CD4-positive, alpha-beta memory T cell (primary cell): ENCODE measurements around the gene PLTP. TPM values are rescaled to one million over a fixed set of nuclear protein-coding genes. Genes with fewer than 3 reads are reported as not detected.
"Not testable (repeated sequence)": the region's sequence is repeated elsewhere in the genome, so short reads cannot be mapped to it uniquely, and the experiment has no call there.

Experiments
- CTCF ChIA-PET: fragments of 350-600 bp; sonication (Branson Sonifier 250); formaldehyde crosslinking; loops from one replicate; lab custom pipeline; 2021; ENCODE audit warnings: inconsistent platforms; ENCODE audit not compliant: partially characterized antibody; lab: Charles Lee
- POLR2A ChIA-PET: fragments of 350-600 bp; sonication (Branson Sonifier 250); formaldehyde crosslinking; loops from one replicate; lab custom pipeline; 2021; ENCODE audit not compliant: partially characterized antibody; lab: Charles Lee
- DNase-seq, 5 donors: peaks; one replicate each; pipeline versions ENCODE4 v3.0.0 to v3.0.0-alpha.2; 2020 to 2022; ENCODE audit warnings: mixed read lengths in 1 of 5
- H3K27ac ChIP-seq: one replicate; pipeline ENCODE4 v1.7.0; 2013; ENCODE audit warnings: low read depth, low read length
- H3K27me3 ChIP-seq: 2 replicates; pipeline ENCODE4 v1.7.0; 2013; ENCODE audit warnings: mild to moderate bottlenecking, low read length, moderate library complexity; ENCODE audit not compliant: insufficient read depth
- H3K36me3 ChIP-seq: 2 replicates; pipeline ENCODE4 v1.7.0; 2013; ENCODE audit warnings: mild to moderate bottlenecking, low read length, moderate library complexity; ENCODE audit not compliant: insufficient read depth
- H3K4me1 ChIP-seq: 2 replicates; pipeline ENCODE4 v1.7.0; 2013; ENCODE audit warnings: mild to moderate bottlenecking, low read length, moderate library complexity; ENCODE audit not compliant: insufficient read depth
- H3K4me3 ChIP-seq, 2 donors: one replicate each; pipeline ENCODE4 v1.7.0; 2013; ENCODE audit warnings: low read length in 2 of 2, mild to moderate bottlenecking in 1 of 2
- H3K9me3 ChIP-seq, 2 donors: one replicate each; pipeline ENCODE4 v1.7.0; 2013; ENCODE audit warnings: low read length in 2 of 2, control low read depth in 1 of 2; ENCODE audit not compliant: control insufficient read depth in 1 of 2
- H3K27ac Mint-ChIP-seq, 7 donors: one replicate each; pipeline ENCODE4 v1.8.0; 2020 to 2021; ENCODE audit warnings: mixed read lengths in 7 of 7, mild to moderate bottlenecking in 6 of 7, inconsistent platforms in 3 of 7, moderate library complexity in 3 of 7
- H3K27me3 Mint-ChIP-seq, 2 donors: one replicate each; pipeline ENCODE4 v1.8.0; 2020 to 2021; ENCODE audit warnings: mixed read lengths in 2 of 2
- H3K36me3 Mint-ChIP-seq, 2 donors: one replicate each; pipeline ENCODE4 v1.8.0; 2020 to 2021; ENCODE audit warnings: mixed read lengths in 2 of 2, inconsistent platforms in 1 of 2, mild to moderate bottlenecking in 1 of 2
- H3K4me1 Mint-ChIP-seq, 4 donors: one replicate each; pipeline ENCODE4 v1.8.0; 2020 to 2021; ENCODE audit warnings: mixed read lengths in 4 of 4, mild to moderate bottlenecking in 1 of 4
- H3K4me3 Mint-ChIP-seq, 8 donors: one replicate each; pipeline ENCODE4 v1.8.0; 2020 to 2021; ENCODE audit warnings: mixed read lengths in 8 of 8, mild to moderate bottlenecking in 7 of 8, moderate library complexity in 6 of 8, inconsistent platforms in 3 of 8
- H3K9me3 Mint-ChIP-seq, 8 donors: one replicate each; pipeline ENCODE4 v1.8.0; 2020 to 2021; ENCODE audit warnings: mixed read lengths in 8 of 8, mild to moderate bottlenecking in 5 of 8, inconsistent platforms in 3 of 8, moderate library complexity in 1 of 8
- intact Hi-C: fragments of 100-400 bp; cut with micrococcal nuclease; formaldehyde crosslinking; loops from one replicate; pipeline ENCODE4 v1.15.1; 2023
- polyA plus RNA-seq, 2 donors: library from polyadenylated mRNA; unstranded; fragments of 300-500 nt; fragmentation: Illumina TruSeq; gene quantifications; one replicate each; pipeline ENCODE4 v1.2.3, GENCODE V29; 2021
- total RNA-seq, 2 experiments: library from RNA; stranded (reverse); gene quantifications; one replicate each; pipeline ENCODE4 v1.2.3, GENCODE V29; 2021

PLTP gene
- total and polyA plus RNA-seq, 4 experiments from 2014 or later, result 0.19 to 0.69 (median 0.29) TPM; not detected in 1

GRCh38 chr20:45874104-45874481, 37.9 kb downstream of the PLTP start:
- H3K9me3 Mint-ChIP-seq, H3K4me1 ChIP-seq, H3K27ac ChIP-seq, H3K9me3 ChIP-seq, H3K27ac Mint-ChIP-seq, H3K4me1 Mint-ChIP-seq, DNase-seq, H3K4me3 ChIP-seq, H3K36me3 Mint-ChIP-seq, H3K27me3 Mint-ChIP-seq, intact Hi-C loops, H3K27me3 ChIP-seq, H3K36me3 ChIP-seq, CTCF ChIA-PET: not testable (repeated sequence)
- H3K4me3 Mint-ChIP-seq, result peak overlapping the region in 1 of 8 donors; percentile 28
- POLR2A ChIA-PET, result interaction anchor here (0.8 kb wide), 1 partner anchor 17 kb away, joined by 3 read pairs; the partner anchor contains the start of genes CTSA and NEURL2

- no peak for DNase-seq
- Mint-ChIP-seq H3K36me3 (peaks cover 2 to 5% of the 10 kb centered on the region in 2 donors), H3K27me3 (no peaks in the 10 kb centered on the region), H3K4me1 (peaks cover 0 to 1% (median 0%) of the 10 kb centered on the region in 4 donors), H3K27ac (no peak overlapping the region), H3K4me3 (peak overlapping the region in 1 of 8 donors; percentile 28), H3K9me3 (no peaks in the 10 kb centered on the region)
- CTCF ChIA-PET, result no interaction called here
- intact Hi-C loops, result no loop called here
- Histone ChIP-seq H3K27ac (no peak overlapping the region), H3K27me3 (no peaks in the 10 kb centered on the region), H3K9me3 (no peaks in the 10 kb centered on the region), H3K4me1 (no peaks in the 10 kb centered on the region), H3K4me3 (no peak overlapping the region), H3K36me3 (no peaks in the 10 kb centered on the region)
- POLR2A ChIA-PET, result interaction anchor here (0.8 kb wide), 1 partner anchor 18 kb away, joined by 3 read pairs; the partner anchor contains the start of genes CTSA and NEURL2
These were observed 38.4 kb downstream of the PLTP start for GRCh38 chr20:45873409-45874103.

- no peaks in the 10 kb centered on the region for H3K4me1 ChIP-seq
- no peak for DNase-seq
- H3K4me3 ChIP-seq, result no peak overlapping the region
- Mint-ChIP-seq H3K27ac (no peak overlapping the region), H3K4me3 (no peak overlapping the region), H3K27me3 (no peaks in the 10 kb centered on the region), H3K4me1 (peaks cover 0 to 1% (median 0%) of the 10 kb centered on the region in 4 donors), H3K9me3 (no peaks in the 10 kb centered on the region), H3K36me3 (peaks cover 2 to 5% of the 10 kb centered on the region in 2 donors)
- CTCF ChIA-PET, result interaction anchor here (1.0 kb wide), 1 partner anchor 98 kb away, joined by 4 read pairs; no protein-coding TSS in a partner anchor
- no peaks in the 10 kb centered on the region for H3K36me3 ChIP-seq
- no peak overlapping the region for H3K27ac ChIP-seq
- intact Hi-C loops, result no loop called here
- POLR2A ChIA-PET, result interaction anchor here (0.9 to 1.1 kb wide), 2 partner anchors 8 to 16 kb away, joined by 3 to 4 read pairs; partner anchors contain the start of genes ACOT8 and ZSWIM3
- H3K9me3 ChIP-seq, result no peaks in the 10 kb centered on the region
- no peaks in the 10 kb centered on the region for H3K27me3 ChIP-seq
These were observed 39.3 kb downstream of the PLTP start for GRCh38 chr20:45872626-45873025.

GRCh38 chr20:45867819-45868176, 44.2 kb downstream of the PLTP start:
- Mint-ChIP-seq H3K4me1 (peaks cover 0 to 1% (median 0%) of the 10 kb centered on the region in 4 donors), H3K27ac (no peak overlapping the region), H3K4me3 (no peak overlapping the region), H3K36me3 (peaks cover 0 to 4% of the 10 kb centered on the region in 2 donors), H3K27me3 (no peaks in the 10 kb centered on the region), H3K9me3 (no peaks in the 10 kb centered on the region)
- ChIA-PET CTCF (no interaction called here), POLR2A (no interaction called here)
- Histone ChIP-seq H3K9me3 (no peaks in the 10 kb centered on the region), H3K4me1 (no peaks in the 10 kb centered on the region), H3K27me3 (no peaks in the 10 kb centered on the region), H3K27ac (no peak overlapping the region), H3K4me3 (no peak overlapping the region), H3K36me3 (no peaks in the 10 kb centered on the region)
- no peak for DNase-seq
- intact Hi-C loops, result no loop called here

- H3K27ac ChIP-seq, result no peak overlapping the region
- Mint-ChIP-seq H3K4me1 (peaks cover 0 to under 1% (median 0%) of the 10 kb centered on the region in 4 donors), H3K27me3 (no peaks in the 10 kb centered on the region), H3K27ac (peak overlapping the region in 1 of 7 donors; percentile 8), H3K4me3 (no peak overlapping the region), H3K9me3 (no peaks in the 10 kb centered on the region), H3K36me3 (peaks cover 0 to 4% of the 10 kb centered on the region in 2 donors)
- no peaks in the 10 kb centered on the region for H3K9me3 ChIP-seq
- ChIA-PET POLR2A (no interaction called here), CTCF (interaction anchor here (0.7 to 1.2 kb wide), 3 partner anchors 14 to 119 kb away, joined by 3 to 5 read pairs (median 3); partner anchors contain the start of gene ZSWIM1)
- no peak overlapping the region for H3K4me3 ChIP-seq
- intact Hi-C loops, result no loop called here
- no peaks in the 10 kb centered on the region for H3K4me1 ChIP-seq
- no peaks in the 10 kb centered on the region for H3K27me3 ChIP-seq
- no peak for DNase-seq
- no peaks in the 10 kb centered on the region for H3K36me3 ChIP-seq
These were observed 44.7 kb downstream of the PLTP start for GRCh38 chr20:45867136-45867818.

- Histone ChIP-seq H3K27me3 (no peaks in the 10 kb centered on the region), H3K4me1 (no peaks in the 10 kb centered on the region), H3K4me3 (no peak overlapping the region), H3K36me3 (no peaks in the 10 kb centered on the region), H3K9me3 (no peaks in the 10 kb centered on the region), H3K27ac (no peak overlapping the region)
- H3K27ac Mint-ChIP-seq, result peak overlapping the region in 1 of 7 donors; percentile 4
- CTCF ChIA-PET, result interaction anchor here (0.9 to 1.2 kb wide), 2 partner anchors 15 to 16 kb away, joined by 3 read pairs; partner anchors contain the start of gene ZSWIM1
- H3K27me3 Mint-ChIP-seq, result no peaks in the 10 kb centered on the region
- POLR2A ChIA-PET, result no interaction called here
- H3K9me3 Mint-ChIP-seq, result no peaks in the 10 kb centered on the region
- H3K36me3 Mint-ChIP-seq, result peaks cover 0 to 4% of the 10 kb centered on the region in 2 donors
- H3K4me1 Mint-ChIP-seq, result no peaks in the 10 kb centered on the region
- intact Hi-C loops, result no loop called here
- DNase-seq, result no peak
- peak overlapping the region in 1 of 8 donors; percentile 20 for H3K4me3 Mint-ChIP-seq
These were observed 45.5 kb downstream of the PLTP start for GRCh38 chr20:45866454-45866853.
